ENCODE measurements around the gene GALNT11.
"Not testable (repeated sequence)": the region's sequence is repeated elsewhere in the genome, so short reads cannot be mapped to it uniquely, and the experiment has no call there.

- TF ChIP-seq CTCF (IDR thresholded peaks at IDR 0.05; ENCODE audit: borderline replicate concordance, extremely low read depth, low read length, poor library complexity, severe bottlenecking); EZH2 (IDR thresholded peaks at IDR 0.05; ENCODE audit: borderline replicate concordance, low read depth, low read length, severe bottlenecking): not testable (repeated sequence)
These were observed 38.3 kb downstream of the GALNT11 start for GRCh38 chr7:152063821-152064220.

Data from DND-41 (cell line).